Measurements from ENCODE around the gene RXFP1. TPM values are rescaled to one million over a fixed set of nuclear protein-coding genes. Genes with fewer than 3 reads are reported as not detected.

RXFP1 gene
- total RNA-seq, 1 experiment from 2014 or later = not detected

DNA sequence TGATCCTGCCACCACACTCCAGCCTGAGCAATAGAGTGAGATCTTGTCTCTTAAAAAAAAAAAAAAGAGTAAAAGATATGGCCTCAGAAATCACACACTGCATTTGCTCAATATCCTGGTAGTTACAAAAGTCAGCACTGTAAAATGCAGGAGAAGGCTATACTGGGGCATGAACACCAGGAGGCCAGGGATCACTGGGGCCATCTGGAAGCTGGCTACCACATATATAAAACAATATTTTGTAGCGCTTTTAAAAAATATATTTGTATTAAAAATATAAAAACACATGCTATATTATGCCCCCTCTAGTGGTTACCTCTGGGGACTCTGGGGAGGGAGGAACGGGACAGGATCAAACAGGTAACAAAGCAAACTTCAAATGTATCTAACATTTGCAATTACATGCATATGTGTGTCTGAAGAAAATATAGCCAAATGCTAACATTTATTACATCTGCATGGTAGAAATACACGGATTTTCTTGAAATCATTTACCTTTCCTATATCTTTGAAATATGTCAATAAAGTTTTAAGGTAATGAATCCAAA lies 146.0 kb downstream of the RXFP1 start:
- POLR2A ChIA-PET = no interaction called here
- Histone ChIP-seq H3K9me3 (ENCODE audit: control insufficient read depth, insufficient read depth, low read depth, low read length) (no peaks in the 10 kb centered on the region), H3K36me3 (ENCODE audit: control insufficient read depth, insufficient read depth, low read length) (no peaks in the 10 kb centered on the region; the same call in 1 of the 2 replicates), H3K27ac (ENCODE audit: low read length) (no peak overlapping the region), H3K27me3 (ENCODE audit: control insufficient read depth, insufficient read depth, low read length) (no peaks in the 10 kb centered on the region), H3K4me3 (ENCODE audit: low read depth in 2 of 2, low read length in 2 of 2) (no peak overlapping the region), H3K4me1 (ENCODE audit: control insufficient read depth, insufficient read depth, low read length) (no peaks in the 10 kb centered on the region)
- BruUV-seq (replicated peaks) = no TSS peak
- intact Hi-C loops (cut with micrococcal nuclease; ENCODE audit: unreplicated experiment) (no loop called here), in situ Hi-C loops (cut with HindIII; ENCODE audit: low pct_unique_long_range_greater_than_20kb, low sequenced_read_pairs) (no loop called here)
- CTCF ChIA-PET = no interaction called here
- ATAC-seq (no peak), DNase-seq (ENCODE audit: low read depth, low spot score) (peak; percentile 15)
- TF ChIP-seq, protein P1, sequence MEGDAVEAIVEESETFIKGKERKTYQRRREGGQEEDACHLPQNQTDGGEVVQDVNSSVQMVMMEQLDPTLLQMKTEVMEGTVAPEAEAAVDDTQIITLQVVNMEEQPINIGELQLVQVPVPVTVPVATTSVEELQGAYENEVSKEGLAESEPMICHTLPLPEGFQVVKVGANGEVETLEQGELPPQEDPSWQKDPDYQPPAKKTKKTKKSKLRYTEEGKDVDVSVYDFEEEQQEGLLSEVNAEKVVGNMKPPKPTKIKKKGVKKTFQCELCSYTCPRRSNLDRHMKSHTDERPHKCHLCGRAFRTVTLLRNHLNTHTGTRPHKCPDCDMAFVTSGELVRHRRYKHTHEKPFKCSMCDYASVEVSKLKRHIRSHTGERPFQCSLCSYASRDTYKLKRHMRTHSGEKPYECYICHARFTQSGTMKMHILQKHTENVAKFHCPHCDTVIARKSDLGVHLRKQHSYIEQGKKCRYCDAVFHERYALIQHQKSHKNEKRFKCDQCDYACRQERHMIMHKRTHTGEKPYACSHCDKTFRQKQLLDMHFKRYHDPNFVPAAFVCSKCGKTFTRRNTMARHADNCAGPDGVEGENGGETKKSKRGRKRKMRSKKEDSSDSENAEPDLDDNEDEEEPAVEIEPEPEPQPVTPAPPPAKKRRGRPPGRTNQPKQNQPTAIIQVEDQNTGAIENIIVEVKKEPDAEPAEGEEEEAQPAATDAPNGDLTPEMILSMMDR (IDR thresholded peaks at IDR 0.05) = peak; percentile 78
- TF ChIP-seq, protein P2, sequence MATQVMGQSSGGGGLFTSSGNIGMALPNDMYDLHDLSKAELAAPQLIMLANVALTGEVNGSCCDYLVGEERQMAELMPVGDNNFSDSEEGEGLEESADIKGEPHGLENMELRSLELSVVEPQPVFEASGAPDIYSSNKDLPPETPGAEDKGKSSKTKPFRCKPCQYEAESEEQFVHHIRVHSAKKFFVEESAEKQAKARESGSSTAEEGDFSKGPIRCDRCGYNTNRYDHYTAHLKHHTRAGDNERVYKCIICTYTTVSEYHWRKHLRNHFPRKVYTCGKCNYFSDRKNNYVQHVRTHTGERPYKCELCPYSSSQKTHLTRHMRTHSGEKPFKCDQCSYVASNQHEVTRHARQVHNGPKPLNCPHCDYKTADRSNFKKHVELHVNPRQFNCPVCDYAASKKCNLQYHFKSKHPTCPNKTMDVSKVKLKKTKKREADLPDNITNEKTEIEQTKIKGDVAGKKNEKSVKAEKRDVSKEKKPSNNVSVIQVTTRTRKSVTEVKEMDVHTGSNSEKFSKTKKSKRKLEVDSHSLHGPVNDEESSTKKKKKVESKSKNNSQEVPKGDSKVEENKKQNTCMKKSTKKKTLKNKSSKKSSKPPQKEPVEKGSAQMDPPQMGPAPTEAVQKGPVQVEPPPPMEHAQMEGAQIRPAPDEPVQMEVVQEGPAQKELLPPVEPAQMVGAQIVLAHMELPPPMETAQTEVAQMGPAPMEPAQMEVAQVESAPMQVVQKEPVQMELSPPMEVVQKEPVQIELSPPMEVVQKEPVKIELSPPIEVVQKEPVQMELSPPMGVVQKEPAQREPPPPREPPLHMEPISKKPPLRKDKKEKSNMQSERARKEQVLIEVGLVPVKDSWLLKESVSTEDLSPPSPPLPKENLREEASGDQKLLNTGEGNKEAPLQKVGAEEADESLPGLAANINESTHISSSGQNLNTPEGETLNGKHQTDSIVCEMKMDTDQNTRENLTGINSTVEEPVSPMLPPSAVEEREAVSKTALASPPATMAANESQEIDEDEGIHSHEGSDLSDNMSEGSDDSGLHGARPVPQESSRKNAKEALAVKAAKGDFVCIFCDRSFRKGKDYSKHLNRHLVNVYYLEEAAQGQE (IDR thresholded peaks at IDR 0.05; ENCODE audit: insufficient read depth in 1 of 2, low read depth in 2 of 2, low read length in 1 of 2) = no peak

DNA sequence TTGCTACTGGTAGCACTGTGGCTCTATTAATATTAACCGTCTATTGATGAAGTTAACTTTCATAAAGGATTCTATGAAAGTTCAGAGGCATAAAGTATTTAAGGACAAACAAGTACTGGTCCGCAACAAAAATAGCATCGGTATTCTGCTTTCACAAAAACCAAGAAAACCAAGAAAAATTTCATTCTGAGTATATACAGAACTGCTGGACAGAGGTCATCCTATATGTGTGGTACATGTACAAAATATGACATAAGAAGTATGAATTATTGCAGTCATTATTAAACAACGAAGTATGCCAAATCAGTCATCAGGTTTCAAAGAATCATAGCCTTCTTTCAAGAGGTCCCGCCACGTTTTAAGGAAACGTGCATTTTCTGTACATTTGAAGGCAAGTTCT lies 147.6 kb downstream of the RXFP1 start:
- TF ChIP-seq, protein P1 (IDR thresholded peaks at IDR 0.05) = no peak
- TF ChIP-seq POLR2AphosphoS5 (IDR thresholded peaks at IDR 0.05; ENCODE audit: low read depth, low read length) (no peak), SIN3A (IDR thresholded peaks at IDR 0.05; ENCODE audit: borderline replicate concordance, insufficient read depth, low read depth, low read length) (no peak), TCF7L2 (IDR thresholded peaks at IDR 0.05; ENCODE audit: low read depth, low read length) (no peak)
- TF ChIP-seq, protein P2 (IDR thresholded peaks at IDR 0.05; ENCODE audit: insufficient read depth in 1 of 2, low read depth in 2 of 2, low read length in 1 of 2) = no peak
- in situ Hi-C loops (cut with HindIII; ENCODE audit: low pct_unique_long_range_greater_than_20kb, low sequenced_read_pairs) = no loop called here
- H3K27ac ChIP-seq (ENCODE audit: low read length) = no peak overlapping the region
- ChIA-PET CTCF (interaction anchor here (0.6 kb wide), 1 partner anchor 32 kb away, joined by 4 read pairs; no protein-coding TSS in a partner anchor), POLR2A (no interaction called here)
- H3K4me3 ChIP-seq (ENCODE audit: low read depth in 2 of 2, low read length in 2 of 2) = no peak overlapping the region
- H3K36me3 ChIP-seq (ENCODE audit: control insufficient read depth, insufficient read depth, low read length) = no peaks in the 10 kb centered on the region; the same call in 1 of the 2 replicates
- H3K27me3 ChIP-seq (ENCODE audit: control insufficient read depth, insufficient read depth, low read length) = no peaks in the 10 kb centered on the region
- no peak for DNase-seq (ENCODE audit: low read depth, low spot score)
- H3K9me3 ChIP-seq (ENCODE audit: control insufficient read depth, insufficient read depth, low read depth, low read length) = no peaks in the 10 kb centered on the region
- intact Hi-C loops (cut with micrococcal nuclease; ENCODE audit: unreplicated experiment) = no loop called here
- no TSS peak for BruUV-seq (replicated peaks)
- no peak for ATAC-seq
- H3K4me1 ChIP-seq (ENCODE audit: control insufficient read depth, insufficient read depth, low read length) = no peaks in the 10 kb centered on the region
